Chondrocyte (in vitro differentiated cells): ENCODE data around the gene NTMT2. TPM values are rescaled to one million over a fixed set of nuclear protein-coding genes. Genes with fewer than 3 reads are reported as not detected.

Source experiments
- DNase-seq: peaks from one replicate; pipeline ENCODE4 v3.0.0; 2021; ENCODE audit warnings: mixed read lengths, low spot score
- H3K27ac Mint-ChIP-seq: one replicate; pipeline ENCODE4 v1.8.0; 2021; ENCODE audit warnings: mild to moderate bottlenecking, moderate library complexity, mixed read lengths; ENCODE audit not compliant: unreplicated experiment
- H3K27me3 Mint-ChIP-seq: 2 replicates; pipeline ENCODE4 v1.8.0; 2021; ENCODE audit warnings: low read depth, mixed read lengths
- H3K36me3 Mint-ChIP-seq: 2 replicates; pipeline ENCODE4 v1.8.0; 2021; ENCODE audit warnings: low read depth, mixed read lengths
- H3K4me1 Mint-ChIP-seq: 2 replicates; pipeline ENCODE4 v1.8.0; 2021; ENCODE audit warnings: low read depth, mild to moderate bottlenecking, mixed read lengths
- H3K4me3 Mint-ChIP-seq: one replicate; pipeline ENCODE4 v1.8.0; 2021; ENCODE audit warnings: mild to moderate bottlenecking, moderate library complexity, mixed read lengths; ENCODE audit not compliant: unreplicated experiment
- H3K9me3 Mint-ChIP-seq: 2 replicates; pipeline ENCODE4 v1.8.0; 2021; ENCODE audit warnings: low read depth, mixed read lengths
- CTCF ChIP-seq: fragments of 200-600 bp; sonication (generic); IDR thresholded peaks from 2 replicates; pipeline ENCODE4 v1.5.0; 2021; ENCODE audit warnings: antibody characterized with exemption, mild to moderate bottlenecking, moderate library complexity
- total RNA-seq: library from RNA; stranded (reverse); gene quantifications from 3 replicates; pipeline ENCODE4 v1.2.1, GENCODE V29; 2021

The NTMT2 gene
- total RNA-seq, 1 donor from 2014 or later, result not detected

GRCh38 chr1:170146720-170147263 lies 1.0 kb downstream of the NTMT2 start:
- no peak for DNase-seq
- no peak for TF ChIP-seq CTCF
- Mint-ChIP-seq H3K4me1 (peaks cover 17% of the 10 kb centered on the region), H3K27me3 (no peaks in the 10 kb centered on the region), H3K9me3 (peaks cover 10% of the 10 kb centered on the region), H3K36me3 (no peaks in the 10 kb centered on the region), H3K27ac (no peak overlapping the region), H3K4me3 (no peak overlapping the region)

DNA sequence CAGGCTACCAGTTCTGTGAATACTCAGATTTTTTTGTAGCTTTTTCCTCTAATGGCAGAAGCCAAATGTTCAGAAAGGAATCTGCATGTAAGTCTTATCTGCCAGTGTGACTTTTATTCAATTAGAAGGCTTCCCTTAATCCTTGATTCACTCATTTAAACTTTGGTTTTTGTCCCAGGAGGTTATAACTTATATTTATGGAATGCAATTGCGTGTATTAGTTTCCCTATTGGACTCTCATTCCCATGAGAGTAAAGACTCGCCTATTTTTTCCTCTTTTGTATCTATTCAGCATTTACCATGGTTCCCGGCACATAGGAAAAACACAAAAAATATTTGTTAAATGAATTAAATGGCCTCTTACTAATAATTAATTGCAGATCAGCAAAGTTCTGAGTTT lies 3.5 kb downstream of the NTMT2 start:
- no peaks in the 10 kb centered on the region for H3K27me3 Mint-ChIP-seq
- peaks cover 17% of the 10 kb centered on the region for H3K4me1 Mint-ChIP-seq
- H3K9me3 Mint-ChIP-seq, result peaks cover 13% of the 10 kb centered on the region
- H3K36me3 Mint-ChIP-seq, result no peaks in the 10 kb centered on the region
- DNase-seq, result no peak
- H3K27ac Mint-ChIP-seq, result no peak overlapping the region
- no peak for TF ChIP-seq CTCF
- no peak overlapping the region for H3K4me3 Mint-ChIP-seq

GRCh38 chr1:170150016-170150415 lies 4.3 kb downstream of the NTMT2 start:
- H3K27ac Mint-ChIP-seq, result no peak overlapping the region
- H3K27me3 Mint-ChIP-seq, result no peaks in the 10 kb centered on the region
- no peak for DNase-seq
- peaks cover 17% of the 10 kb centered on the region for H3K4me1 Mint-ChIP-seq
- peaks cover 2% of the 10 kb centered on the region for H3K36me3 Mint-ChIP-seq
- TF ChIP-seq CTCF, result no peak
- H3K4me3 Mint-ChIP-seq, result no peak overlapping the region
- peaks cover 7% of the 10 kb centered on the region for H3K9me3 Mint-ChIP-seq

GRCh38 chr1:170150921-170151320 lies 5.2 kb downstream of the NTMT2 start:
- Mint-ChIP-seq H3K9me3 (peaks cover 7% of the 10 kb centered on the region), H3K27me3 (no peaks in the 10 kb centered on the region), H3K4me3 (no peak overlapping the region), H3K4me1 (peaks cover 17% of the 10 kb centered on the region), H3K36me3 (peaks cover 2% of the 10 kb centered on the region), H3K27ac (no peak overlapping the region)
- DNase-seq, result no peak
- TF ChIP-seq CTCF, result no peak

DNA sequence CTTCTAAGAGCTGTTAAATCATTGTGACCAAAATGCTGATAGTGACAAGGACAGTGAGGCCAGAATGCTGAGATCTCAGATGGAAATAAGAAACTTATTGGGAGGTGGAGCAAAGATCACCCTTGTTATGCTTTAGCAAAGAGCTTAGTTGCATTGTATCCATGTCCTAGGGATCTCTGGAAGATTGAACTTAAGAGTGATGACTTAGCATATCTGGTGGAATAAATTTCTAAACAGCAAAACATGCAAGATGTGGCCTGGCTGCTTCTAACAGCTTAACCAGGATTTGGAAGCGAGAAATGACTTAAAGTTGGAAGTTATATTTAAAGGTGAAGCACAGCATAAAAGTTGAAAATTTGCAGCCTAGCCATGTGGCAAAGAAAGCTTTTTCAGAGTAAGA lies 7.7 kb downstream of the NTMT2 start:
- TF ChIP-seq CTCF, result no peak
- Mint-ChIP-seq H3K27me3 (no peaks in the 10 kb centered on the region), H3K4me3 (no peak overlapping the region), H3K4me1 (peaks cover 20% of the 10 kb centered on the region), H3K36me3 (peaks cover 2% of the 10 kb centered on the region), H3K27ac (no peak overlapping the region), H3K9me3 (peaks cover 9% of the 10 kb centered on the region)
- DNase-seq, result no peak
